GM19438 (cell line): ENCODE data around the gene PRKAR1B.
"Not testable (repeated sequence)": the region's sequence is repeated elsewhere in the genome, so short reads cannot be mapped to it uniquely, and the experiment has no call there.

ENCODE experiments used
- ATAC-seq: cut with Tn5 transposase; IDR thresholded peaks from one replicate; pipeline ENCODE4 v1.9.1; 2021; ENCODE audit warnings: low read depth; ENCODE audit not compliant: unreplicated experiment

The PRKAR1B gene

DNA sequence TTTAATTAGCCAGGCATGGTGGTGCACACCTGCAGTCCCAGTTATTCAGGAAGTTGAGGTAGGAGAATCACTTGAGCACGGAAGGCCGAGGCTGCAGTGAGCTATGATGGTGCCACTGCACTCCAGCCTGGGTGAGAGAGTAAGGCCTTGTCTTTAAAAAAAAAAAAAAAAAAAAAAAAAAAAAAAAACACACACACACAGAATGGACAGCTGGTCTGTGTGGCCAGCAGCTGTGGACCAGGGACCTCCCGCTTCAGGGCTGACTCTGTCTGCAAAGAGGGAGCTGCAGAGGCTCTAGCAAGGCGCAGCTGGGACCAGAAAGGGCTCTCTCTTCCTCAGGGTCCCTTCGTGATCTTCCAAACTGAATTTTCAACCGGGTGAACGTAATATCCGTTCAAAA, 54.2 kb downstream of the PRKAR1B start:
- ATAC-seq: no peak

DNA sequence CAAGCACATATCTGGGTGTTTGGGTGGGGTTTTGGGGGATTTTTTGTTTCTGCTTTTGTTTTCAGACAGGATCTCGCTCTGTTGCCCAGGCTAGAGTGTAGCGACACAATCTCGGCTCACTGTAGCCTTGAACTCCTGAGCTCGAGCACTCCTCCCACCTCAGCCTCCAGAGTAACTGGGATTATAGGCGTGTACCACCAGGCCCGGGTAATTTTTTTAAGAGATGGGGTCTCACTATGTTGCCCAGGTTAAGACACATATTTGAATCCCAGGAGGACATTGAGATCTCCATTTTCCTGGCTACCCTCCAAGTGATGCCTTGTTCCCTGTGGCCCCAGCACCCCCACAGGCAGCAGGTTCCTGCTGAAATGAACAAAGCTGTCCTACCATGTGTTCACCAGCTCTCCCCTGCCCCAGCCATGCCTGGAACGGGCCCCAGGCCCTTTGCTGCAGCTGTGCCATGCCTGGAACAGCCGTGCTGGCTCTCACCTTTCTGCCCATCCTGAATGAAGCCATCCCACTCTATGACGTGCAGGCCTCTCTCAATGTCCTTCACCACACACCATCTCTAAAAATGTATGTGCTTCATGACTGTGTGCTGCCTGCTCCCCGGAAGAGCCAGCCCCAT, 55.6 kb downstream of the PRKAR1B start:
- no peak for ATAC-seq

DNA sequence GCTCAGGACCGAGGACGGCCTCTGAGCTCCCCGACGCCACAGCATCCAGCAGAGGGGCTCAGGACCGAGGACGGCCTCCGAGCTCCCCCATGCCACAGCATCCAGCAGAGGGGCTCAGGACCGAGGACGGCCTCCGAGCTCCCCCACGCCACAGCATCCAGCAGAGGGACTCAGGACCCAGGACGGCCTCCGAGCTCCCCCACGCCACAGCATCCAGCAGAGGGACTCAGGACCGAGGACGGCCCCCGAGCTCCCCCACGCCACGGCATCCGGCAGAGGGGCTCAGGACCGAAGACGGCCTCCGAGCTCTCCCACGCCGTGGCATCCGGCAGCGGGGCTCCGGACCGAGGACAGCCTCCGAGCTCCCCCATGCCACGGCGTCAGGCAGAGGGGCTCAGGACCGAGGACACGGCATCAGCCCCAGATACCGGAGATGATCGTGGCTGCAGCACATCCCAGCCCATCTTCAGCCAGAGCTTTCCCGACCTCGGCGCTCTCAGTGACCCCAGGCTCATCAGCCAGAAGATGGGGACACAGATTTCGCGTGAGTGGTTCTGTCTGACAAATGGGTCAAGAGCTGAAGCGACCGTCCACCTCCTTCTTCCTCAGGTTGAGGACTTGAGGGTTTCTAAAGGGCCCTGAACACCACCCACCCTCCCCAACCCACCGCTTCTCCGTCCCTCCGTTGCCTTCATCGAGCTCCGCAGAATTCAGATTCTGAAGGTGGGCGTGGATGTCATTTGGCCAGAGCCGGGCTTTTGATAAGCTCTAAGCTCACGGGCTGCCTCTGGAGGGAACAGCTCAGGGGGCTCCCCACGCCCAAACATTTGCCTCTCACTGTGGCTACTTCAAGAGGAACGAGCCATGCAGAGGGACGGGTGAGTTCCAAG, 56.3 kb downstream of the PRKAR1B start:
- ATAC-seq: no peak

DNA sequence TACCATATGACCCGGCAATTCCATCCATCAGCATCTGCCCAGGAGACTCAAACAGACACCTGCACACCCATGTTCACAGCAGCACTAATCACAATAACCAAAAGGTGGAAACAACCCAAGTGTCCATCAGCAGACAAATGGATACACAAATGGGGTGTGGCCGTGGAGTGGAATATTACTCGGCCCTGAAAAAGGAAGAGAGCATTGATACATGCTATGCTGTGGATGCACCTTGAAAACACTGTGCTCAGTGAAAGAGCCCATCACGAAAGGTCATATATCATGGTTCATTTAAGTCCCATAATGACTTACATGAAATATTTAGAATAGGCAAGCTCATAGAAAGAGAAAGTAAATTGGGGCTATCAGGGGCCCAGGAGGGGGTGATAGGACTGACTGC, 58.1 kb downstream of the PRKAR1B start:
- ATAC-seq: no peak

DNA sequence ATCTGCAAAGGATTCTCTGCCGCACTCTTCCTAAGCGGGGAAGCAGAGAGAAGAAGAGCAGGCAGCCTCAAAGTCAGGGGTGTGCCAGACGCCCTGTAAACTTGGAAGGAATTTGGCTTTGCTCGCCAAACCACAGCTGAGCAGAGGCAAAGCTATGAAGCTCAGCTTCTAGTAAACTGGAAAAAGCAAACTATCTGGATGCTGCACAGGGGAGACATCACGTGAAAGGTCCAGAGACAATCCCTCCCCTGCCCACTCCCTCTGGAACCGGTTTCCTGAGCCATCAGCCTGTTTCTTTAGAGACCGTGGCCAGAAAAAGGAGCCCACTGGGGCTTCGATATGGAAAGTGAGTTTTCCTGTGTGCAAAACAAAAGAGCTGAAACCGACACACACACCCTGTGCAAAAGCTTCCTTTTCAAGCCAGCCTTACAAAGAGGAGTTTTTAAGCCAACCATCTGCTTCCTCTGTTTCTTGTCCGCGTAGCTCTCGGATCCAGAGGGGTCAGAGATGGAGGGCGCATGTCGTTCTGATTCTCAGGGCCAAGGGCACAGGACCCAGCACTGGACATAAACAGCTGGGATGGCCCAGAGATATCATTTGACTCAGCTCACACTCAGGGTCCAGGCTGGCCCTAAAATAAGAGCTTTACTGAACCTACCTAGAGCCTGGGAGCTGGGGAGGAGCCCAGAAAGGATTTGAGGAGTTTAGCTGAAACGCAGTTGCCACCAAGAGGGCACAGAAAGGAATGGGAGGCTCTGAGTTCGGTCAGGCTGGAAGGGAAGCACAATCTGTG, 58.7 kb downstream of the PRKAR1B start:
- ATAC-seq: no peak

DNA sequence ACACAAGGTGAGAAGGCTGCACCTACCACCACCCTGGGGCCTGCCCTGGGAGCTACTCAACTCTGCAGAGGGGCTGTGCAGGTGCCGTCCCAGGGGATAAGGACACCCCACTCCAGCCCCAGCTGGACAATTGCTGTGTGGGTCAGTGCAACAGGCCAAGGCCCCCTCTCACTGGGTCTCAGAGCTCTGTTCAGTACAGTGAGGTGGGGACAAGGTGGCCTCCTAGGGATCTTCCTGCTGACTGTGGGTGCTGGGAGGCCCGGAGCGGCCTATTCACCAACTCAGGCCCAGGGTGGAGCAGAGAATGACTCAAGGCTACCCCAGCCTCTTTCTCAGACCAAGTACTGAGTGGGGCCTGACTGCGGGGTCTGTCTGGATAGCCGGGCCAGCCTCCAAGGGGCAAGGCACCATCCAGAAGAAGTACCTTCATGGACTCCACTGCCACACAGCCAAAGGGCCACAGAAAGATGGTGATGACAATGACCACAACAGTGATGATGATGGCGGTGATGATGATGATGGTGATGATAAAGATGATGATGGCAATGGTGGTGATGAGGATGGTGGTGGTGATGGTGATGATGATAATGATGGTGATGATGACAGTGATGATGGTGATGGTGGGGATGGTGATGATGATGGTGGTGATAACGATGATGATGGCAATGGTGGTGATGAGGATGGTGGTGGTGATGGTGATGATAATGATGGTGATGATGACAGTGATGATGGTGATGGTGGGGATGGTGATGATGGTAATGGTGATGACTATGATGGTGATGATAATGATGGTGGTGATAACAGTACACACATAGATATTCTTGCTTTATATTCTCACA, 60.4 kb downstream of the PRKAR1B start:
- ATAC-seq: no peak

DNA sequence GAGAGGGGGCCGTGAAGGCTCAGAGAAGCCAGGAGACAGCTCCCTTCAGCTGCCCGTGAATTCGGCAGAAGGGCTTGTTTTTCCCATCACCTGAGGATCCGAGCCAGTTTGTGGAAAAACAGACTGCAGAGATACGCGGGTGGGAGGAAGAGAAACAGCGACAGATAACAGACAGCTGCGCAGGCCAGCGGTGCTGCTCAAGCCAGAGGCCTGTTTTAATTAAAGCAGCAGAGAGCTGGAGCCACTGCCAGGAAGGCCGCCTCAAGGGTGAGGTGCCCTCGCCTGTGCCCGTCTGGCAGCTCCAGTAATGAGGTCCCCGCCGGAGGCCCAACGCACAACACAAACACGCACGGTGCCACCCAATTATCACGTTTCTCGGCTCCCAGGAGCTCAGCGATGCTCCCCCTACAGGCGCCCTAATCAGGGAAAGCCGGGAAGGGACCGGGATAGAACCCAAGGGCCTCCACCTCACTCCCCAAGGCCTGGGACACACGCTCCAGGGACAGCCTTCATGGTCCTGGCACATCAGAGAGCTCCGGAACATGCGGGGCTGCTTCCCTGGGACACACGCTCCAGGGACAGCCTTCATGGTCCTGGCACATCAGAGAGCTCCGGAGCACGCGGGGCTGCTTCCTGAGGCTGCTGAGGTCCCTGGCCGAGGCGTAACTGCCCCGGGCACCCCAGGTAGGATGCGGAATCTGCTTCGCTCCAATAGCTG, 61.2 kb downstream of the PRKAR1B start:
- ATAC-seq: no peak

DNA sequence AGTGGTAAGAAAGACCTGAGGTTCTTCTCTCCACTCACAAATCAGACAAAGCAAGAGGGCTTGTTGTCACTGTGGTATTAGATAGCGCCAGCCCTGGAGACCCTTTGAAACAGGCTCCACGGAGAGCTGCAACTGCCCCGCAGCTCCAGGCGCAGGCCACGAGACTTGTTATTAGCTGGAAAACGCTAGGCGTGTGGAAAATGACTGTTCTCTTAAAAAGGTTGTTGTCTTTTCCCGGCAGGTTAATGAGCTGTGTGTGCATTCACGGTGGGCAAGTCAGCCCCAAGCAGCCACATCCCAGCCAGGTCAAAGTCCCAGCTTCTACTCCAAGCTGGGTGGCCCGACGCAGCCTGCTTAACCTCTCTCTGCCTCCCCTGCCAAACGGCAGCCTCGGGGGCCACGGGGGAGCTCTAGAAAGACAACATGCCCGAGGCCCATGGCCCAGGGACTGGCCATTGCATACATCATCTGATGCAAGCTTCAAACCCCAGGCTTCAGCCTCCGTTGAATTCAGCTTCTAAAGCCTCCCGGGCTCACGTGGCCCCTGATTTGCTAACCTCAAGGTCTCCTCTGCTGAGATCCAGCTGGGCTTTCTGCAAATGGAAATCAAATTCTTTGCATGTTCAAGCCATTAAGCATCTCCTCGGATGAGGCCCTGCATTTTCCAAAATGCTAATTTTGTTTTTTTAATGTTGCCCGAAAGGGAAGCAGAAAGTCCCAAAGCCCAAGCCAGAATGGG, 61.9 kb downstream of the PRKAR1B start:
- no peak for ATAC-seq

DNA sequence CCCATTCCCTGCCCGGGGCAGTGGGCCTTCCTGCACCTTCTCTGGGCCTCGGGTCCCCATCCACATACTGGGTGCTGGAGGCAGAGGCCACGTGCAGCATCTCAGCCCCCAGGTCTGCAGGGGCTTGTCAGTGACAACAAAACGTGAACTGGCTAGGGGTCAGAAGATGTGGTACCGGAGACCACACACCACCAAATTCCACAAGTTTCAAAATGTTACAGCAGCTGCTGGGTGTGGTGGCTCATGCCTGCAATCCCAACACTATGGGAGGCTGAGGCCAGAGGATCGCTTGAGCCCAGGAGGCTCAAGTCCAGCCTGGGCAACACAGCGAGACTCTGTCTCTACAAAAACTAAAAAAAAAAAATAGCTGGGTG, 62.7 kb downstream of the PRKAR1B start:
- ATAC-seq: no peak

DNA sequence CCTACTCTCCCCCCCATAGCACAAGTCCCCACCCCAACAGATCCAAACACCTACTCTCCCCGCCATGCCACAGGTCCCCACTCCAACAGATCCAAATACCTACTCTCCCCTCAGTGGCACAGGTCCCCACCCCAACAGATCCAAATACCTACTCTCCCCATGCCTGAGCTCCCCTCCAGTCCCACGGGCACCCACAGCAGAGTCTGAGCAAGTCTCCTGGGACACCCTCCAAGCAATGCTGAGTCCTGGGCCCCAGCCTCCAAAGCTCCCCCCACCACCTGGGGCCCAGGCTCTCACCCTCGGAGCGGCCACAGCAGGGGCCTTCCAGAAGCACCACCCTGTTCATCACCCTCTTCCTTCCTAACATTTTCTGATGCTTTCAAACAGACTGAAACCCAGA, 64.5 kb downstream of the PRKAR1B start:
- no peak for ATAC-seq

DNA sequence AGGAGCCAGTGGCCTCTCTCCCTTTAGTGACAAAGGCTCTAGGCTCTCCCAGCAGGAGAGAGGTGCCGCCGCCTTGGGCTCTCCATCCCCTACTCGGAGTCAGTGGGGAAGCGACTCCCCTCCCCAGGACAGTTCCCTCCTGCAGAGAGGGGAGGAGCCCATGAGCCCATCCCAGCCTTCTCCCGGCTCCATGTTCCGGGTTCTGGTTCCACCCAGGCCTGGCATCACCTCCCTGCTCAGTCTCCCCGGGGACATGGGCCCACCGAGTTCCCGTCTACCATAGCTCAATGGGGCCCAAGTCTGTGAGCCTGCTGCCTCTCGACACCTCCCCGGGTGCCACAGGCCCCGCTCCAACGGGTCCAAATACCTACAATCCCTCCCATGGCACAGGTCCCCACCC, 67.1 kb downstream of the PRKAR1B start:
- no peak for ATAC-seq

DNA sequence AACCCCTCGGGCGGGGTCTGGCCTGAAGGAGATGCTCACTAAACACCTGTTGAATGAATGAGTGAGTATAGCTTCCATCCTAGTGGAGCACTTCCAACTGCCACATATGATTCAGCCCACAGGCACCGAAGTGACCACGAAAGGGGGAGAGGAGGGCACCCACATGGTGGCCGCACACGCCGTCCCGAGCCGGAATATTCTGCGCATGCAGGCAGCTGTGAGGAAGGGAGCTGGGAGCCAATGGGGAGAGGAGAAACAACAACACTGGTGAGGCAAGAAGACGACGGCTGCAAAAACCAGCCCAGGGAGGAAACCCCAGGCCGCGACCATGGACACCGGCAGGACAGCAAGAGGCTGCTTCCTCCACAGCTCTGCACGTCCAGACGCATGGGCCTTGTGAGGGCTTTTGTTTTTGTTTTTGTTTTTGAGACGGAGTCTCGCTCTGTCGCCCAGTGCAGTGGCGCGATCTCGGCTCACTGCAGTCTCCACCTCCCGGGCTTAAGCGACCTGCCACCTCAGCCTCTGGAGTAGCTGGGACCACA, 67.7 kb downstream of the PRKAR1B start:
- ATAC-seq: no peak

DNA sequence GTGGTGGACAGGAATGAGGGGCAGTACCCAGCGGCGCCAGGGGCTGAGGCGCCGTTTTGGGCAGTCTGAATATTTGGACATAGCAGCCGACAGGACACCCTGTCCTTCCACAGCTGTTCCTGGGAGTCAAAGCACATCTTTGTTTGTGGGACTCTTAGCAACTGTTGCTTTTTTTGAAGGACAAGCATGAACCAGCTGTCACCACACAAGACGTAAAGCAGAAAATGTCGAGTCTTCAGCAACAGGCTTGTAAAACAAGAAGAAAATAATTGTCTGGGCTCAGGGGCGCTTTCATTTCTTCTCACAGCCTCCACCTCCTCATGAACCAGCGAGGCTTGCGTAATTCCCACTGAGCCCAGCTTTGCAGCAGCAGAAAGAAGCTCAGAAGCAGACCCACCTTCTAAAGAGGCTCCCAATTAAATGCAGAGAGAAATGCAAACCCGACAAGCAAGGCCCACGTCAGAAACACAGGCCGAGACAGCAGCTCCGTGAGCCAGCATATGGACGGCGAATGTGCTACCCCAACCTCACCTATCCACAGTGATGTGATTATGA, 69.4 kb downstream of the PRKAR1B start:
- no peak for ATAC-seq

DNA sequence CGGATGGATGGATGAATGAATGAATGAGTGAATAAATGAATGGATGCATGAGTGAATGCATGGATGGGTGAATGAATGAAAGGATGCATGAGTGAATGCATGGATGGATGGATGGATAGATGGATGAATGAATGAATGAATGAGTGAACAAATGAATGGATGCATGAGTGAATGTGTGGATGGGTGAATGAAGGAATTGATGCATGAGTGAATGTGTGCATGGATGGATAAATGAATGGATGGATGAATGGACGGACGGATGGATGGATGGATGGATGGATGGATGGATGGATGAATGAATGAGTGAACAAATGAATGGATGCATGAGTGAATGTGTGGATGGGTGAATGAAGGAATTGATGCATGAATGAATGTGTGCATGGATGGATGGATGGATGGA, 70.1 kb downstream of the PRKAR1B start:
- not testable (repeated sequence) for ATAC-seq

DNA sequence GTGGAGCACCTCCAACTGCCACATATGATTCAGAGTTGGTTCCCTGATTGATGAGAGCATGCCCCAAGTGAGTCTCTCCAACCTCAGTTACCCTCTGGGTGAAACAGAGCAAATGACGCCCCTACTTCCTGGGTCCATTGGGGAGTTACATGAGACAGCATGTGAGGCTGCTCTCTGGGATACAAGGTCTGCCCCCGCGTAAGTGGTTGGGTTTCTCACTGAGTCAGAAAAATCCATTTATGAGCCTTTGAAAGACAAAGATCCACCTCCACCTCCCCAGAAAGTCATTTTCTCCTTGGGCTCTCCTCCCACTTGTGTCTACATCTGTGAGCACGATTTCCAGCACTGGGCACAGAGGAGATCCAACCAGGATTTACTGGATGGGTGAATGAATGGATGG, 71.3 kb downstream of the PRKAR1B start:
- no peak for ATAC-seq

DNA sequence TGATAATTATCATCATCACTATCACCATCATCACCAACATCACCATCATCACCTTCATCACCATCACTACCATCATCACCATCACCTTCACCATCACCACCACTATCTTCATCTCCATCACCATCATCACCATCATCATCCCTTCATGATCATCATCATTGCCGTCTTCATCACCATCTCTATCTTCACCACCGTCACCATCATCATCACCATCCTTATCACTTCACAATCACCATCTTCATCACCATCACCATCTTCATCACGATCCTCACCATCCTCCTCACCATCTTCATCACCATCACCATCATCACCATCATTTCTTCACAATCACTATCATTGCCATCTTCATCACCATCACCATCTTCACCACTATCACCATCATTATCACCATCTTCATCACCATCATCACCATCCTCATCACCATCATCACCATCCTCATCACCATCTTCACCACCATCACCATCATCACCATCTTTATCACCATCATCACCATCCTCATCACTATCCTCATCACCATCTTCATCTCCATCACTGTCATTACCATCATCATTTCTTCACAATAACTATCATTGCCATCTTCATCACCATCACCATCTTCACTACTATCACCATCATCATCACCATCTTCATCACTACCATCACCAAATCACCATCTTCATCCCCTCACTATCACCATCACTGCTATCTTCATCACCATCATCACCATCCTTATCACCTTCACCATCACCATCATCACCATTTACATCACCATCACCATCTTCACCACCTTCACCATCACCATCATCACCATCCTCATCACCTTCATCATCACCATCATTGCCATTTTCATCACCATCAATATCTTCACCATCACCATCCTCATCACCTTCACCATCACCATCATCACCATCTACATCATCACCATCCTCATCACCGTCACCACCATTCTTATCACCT, 73.0 kb downstream of the PRKAR1B start:
- ATAC-seq: no peak

DNA sequence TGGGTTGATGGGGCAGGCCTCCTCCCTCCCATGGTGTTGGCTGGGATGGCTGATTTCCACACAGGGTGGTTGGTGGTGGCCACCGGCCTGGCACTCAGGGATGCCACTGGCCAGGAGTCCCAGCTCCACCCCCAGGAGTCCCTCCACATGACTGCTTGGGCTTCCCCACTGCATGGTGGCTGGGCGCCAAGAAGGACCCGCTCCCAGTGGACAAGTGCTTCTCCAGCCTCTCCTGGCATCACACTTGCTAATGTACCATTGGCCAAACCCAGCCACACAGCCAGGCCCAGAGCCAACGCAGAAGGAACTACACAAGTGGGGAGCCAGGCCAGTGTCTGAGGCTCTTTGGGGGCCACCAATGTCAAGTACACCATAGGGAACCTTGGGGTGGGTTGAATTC, 74.2 kb downstream of the PRKAR1B start:
- no peak for ATAC-seq

DNA sequence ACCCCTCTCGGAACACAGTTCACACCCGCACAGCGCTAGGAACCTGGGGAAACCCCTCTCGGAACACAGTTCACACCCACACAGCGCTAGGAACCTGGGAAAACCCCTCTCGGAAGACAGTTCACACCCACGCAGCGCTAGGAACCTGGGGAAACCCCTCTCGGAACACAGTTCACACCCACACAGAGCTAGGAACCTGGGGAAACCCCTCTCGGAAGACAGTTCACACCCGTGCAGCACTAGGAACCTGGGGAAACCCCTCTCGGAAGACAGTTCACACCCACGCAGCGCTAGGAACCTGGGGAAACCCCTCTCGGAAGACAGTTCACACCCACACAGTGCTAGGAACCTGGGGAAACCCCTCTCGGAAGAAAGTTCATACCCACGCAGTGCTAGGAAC, 74.9 kb downstream of the PRKAR1B start:
- not testable (repeated sequence) for ATAC-seq
